Smooth muscle cell (in vitro differentiated cells): ENCODE results near the gene BCL11A. TPM values are rescaled to one million over a fixed set of nuclear protein-coding genes. Genes with fewer than 3 reads are reported as not detected.
A peak's percentile ranks its signal among the peaks of the same experiment; 100 is the strongest.

Experiments used
- DNase-seq: peaks from one replicate; lab custom pipeline; 2025; ENCODE audit not compliant: unreplicated experiment; lab: John Stamatoyannopoulos, UW
- H2AFZ ChIP-seq: fragments of 200-600 bp; sonication (generic); 2 replicates; pipeline ENCODE4 v1.6.0; 2016; ENCODE audit warnings: antibody characterized with exemption, low read depth, mild to moderate bottlenecking
- H3F3A ChIP-seq: fragments of 200-600 bp; sonication (generic); 2 replicates; pipeline ENCODE4 v1.6.0; 2017; ENCODE audit warnings: antibody characterized with exemption, low read depth
- H3K27ac ChIP-seq: fragments of 200-600 bp; sonication (generic); 2 replicates; pipeline ENCODE4 v1.5.1; 2016; ENCODE audit warnings: low read depth, mild to moderate bottlenecking
- H3K27me3 ChIP-seq: fragments of 200-600 bp; sonication (generic); 2 replicates; pipeline ENCODE4 v1.6.1; 2016; ENCODE audit warnings: low read depth, mild to moderate bottlenecking
- H3K36me3 ChIP-seq: fragments of 200-600 bp; sonication (generic); 2 replicates; pipeline ENCODE4 v1.5.1; 2016; ENCODE audit warnings: low read depth
- H3K4me1 ChIP-seq: fragments of 200-600 bp; sonication (generic); 2 replicates; pipeline ENCODE4 v1.5.1; 2016; ENCODE audit warnings: low read depth
- H3K4me2 ChIP-seq: fragments of 200-600 bp; sonication (generic); 2 replicates; pipeline ENCODE4 v1.6.0; 2016; ENCODE audit warnings: mild to moderate bottlenecking
- H3K4me3 ChIP-seq: fragments of 200-600 bp; sonication (generic); 2 replicates; pipeline ENCODE4 v1.5.1; 2016; ENCODE audit warnings: mild to moderate bottlenecking
- H3K79me2 ChIP-seq: fragments of 200-600 bp; sonication (generic); 2 replicates; pipeline ENCODE4 v1.6.0; 2016; ENCODE audit warnings: low read depth, mild to moderate bottlenecking
- H3K9ac ChIP-seq: fragments of 200-600 bp; sonication (generic); 2 replicates; pipeline ENCODE4 v1.6.0; 2016; ENCODE audit warnings: low read depth
- H3K9me3 ChIP-seq: fragments of 200-600 bp; sonication (generic); replicated peaks from 2 replicates; pipeline ENCODE4 v1.5.1; 2016; ENCODE audit warnings: low read depth
- H4K20me1 ChIP-seq: fragments of 200-600 bp; sonication (generic); 2 replicates; pipeline ENCODE4 v1.6.0; 2016; ENCODE audit warnings: low read depth
- WGBS: methylation state at CpG from one replicate; pipeline ENCODE4 v1.1.7; 2016; ENCODE audit warnings: low lambda C conversion rate; 5-methylcytosine and 5-hydroxymethylcytosine counted together
- polyA plus RNA-seq: library from polyadenylated mRNA; unstranded; fragments of >200 nt; fragmentation: Nextera tagmentation; extraction: Ambion mirVana; gene quantifications from 2 replicates; pipeline ENCODE4 v1.2.1, GENCODE V29; 2016
- total RNA-seq: library from RNA; depleted of rRNA; stranded (reverse); fragments of >200 nt; gene quantifications from 2 replicates; pipeline ENCODE4 v1.2.3, GENCODE V29; 2014
- TF ChIP-seq, protein P1 (sequence below): fragments of 200-600 bp; sonication (generic); IDR thresholded peaks from 2 replicates; pipeline ENCODE4 v1.5.1; 2017; ENCODE audit warnings: borderline replicate concordance, mild to moderate bottlenecking, antibody characterized with exemption; ENCODE audit not compliant: insufficient read depth, poor library complexity, severe bottlenecking

The BCL11A gene
- total and polyA plus RNA-seq, 2 experiments from 2014 or later: 15.8 to 20.0 TPM

DNA sequence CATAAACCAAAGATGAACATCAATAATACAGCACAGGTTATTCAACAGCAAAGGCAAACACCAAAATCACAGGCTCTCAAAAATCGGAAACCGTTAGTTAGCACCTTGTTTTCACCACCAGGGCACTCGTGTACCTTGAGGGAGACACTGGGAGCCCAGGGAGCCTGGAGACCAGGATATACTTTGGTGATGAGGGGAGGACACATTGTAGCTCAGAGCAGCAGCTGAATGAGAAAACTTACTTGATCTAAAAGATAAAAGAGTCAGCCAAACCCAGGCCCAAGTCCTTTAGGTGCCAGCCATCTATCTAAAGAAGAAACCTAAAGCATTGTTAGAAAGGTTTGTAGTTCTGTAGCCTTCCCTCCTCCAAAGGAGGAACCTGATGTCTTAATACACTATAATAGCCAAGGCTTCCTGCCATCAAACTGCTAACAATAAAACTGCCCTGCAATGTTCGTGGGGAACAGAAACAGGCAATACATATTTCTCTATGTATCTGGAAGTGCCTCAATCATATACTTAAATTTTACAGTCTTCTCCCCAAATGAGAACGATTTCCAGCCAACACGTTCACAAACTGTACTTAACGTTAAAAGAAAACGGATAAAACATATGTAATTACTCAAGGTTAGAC lies 19.3 kb downstream of the BCL11A start:
- peaks cover 57% of the 10 kb centered on the region for H3K4me1 ChIP-seq
- peaks cover 90% of the 10 kb centered on the region for H3K79me2 ChIP-seq
- DNase-seq: no peak
- 70% methylated on average over 8 of the region's 8 CpGs for WGBS
- H3K9me3 ChIP-seq: no peaks in the 10 kb centered on the region
- H2AFZ ChIP-seq: no peak overlapping the region
- peaks cover 17% of the 10 kb centered on the region for H3F3A ChIP-seq
- peak overlapping the region; percentile 29 for H3K27ac ChIP-seq
- no peak overlapping the region for H3K9ac ChIP-seq
- H3K36me3 ChIP-seq: no peaks in the 10 kb centered on the region
- no peaks in the 10 kb centered on the region for H3K27me3 ChIP-seq
- peak overlapping the region; percentile 52 for H3K4me2 ChIP-seq
- H4K20me1 ChIP-seq: peaks cover 56% of the 10 kb centered on the region
- TF ChIP-seq, protein P1, sequence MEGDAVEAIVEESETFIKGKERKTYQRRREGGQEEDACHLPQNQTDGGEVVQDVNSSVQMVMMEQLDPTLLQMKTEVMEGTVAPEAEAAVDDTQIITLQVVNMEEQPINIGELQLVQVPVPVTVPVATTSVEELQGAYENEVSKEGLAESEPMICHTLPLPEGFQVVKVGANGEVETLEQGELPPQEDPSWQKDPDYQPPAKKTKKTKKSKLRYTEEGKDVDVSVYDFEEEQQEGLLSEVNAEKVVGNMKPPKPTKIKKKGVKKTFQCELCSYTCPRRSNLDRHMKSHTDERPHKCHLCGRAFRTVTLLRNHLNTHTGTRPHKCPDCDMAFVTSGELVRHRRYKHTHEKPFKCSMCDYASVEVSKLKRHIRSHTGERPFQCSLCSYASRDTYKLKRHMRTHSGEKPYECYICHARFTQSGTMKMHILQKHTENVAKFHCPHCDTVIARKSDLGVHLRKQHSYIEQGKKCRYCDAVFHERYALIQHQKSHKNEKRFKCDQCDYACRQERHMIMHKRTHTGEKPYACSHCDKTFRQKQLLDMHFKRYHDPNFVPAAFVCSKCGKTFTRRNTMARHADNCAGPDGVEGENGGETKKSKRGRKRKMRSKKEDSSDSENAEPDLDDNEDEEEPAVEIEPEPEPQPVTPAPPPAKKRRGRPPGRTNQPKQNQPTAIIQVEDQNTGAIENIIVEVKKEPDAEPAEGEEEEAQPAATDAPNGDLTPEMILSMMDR: no peak
- peak overlapping the region; percentile 29 for H3K4me3 ChIP-seq

DNA sequence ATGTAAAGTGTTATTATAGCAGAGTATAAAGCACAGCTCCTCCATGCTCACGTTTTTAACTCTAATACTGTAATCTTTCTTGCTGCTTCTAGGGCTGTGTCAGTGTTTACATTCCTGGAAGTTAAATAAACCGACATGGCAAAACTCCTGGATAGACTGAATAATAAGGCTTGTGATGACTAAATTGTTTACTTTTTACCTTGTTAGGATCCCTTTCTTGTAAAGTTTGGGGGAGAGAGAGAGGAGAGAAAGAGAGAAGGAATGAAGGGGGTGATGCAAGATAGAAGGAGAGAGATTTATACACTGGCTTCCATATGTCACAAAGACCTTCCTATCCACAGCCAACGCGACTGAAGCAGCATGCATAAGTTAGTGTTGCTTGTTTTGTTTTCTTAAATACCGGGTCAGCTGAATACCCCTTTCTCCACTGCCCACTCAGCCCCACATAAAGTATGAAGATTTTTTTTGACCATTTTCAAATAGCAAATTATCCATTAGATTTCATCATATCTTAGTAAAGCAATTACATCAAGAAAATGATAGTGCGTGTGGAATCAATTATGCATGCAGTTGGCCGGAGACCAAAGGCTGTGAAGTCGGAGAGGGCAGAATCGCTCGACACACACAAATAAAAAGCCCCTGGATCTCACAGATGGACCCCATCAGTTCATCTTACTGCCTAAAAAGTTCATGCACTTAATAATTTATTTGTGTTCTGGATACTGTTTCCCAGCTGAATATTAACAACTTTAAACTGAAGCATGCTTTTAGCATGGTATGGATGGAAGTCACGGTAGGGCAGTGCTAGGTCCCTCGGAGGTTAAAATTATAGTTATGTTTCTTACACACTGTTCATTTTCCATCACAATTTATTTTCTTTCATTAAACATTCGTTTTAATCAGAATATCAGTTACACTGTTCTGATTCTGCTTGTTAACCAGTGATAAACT lies 20.1 kb downstream of the BCL11A start:
- WGBS: 34% methylated on average over 13 of the region's 13 CpGs
- no peaks in the 10 kb centered on the region for H3K9me3 ChIP-seq
- H3K27me3 ChIP-seq: no peaks in the 10 kb centered on the region
- H3K4me1 ChIP-seq: peaks cover 54% of the 10 kb centered on the region
- no peaks in the 10 kb centered on the region for H3K36me3 ChIP-seq
- peaks cover 92% of the 10 kb centered on the region for H3K79me2 ChIP-seq
- H3K27ac ChIP-seq: peak overlapping the region; percentile 29
- peak overlapping the region; percentile 29 for H3K4me3 ChIP-seq
- no peak overlapping the region for H2AFZ ChIP-seq
- TF ChIP-seq, protein P1: no peak
- H3K9ac ChIP-seq: no peak overlapping the region
- H3F3A ChIP-seq: peaks cover 17% of the 10 kb centered on the region
- no peak for DNase-seq
- peaks cover 61% of the 10 kb centered on the region for H4K20me1 ChIP-seq
- peak overlapping the region; percentile 52 for H3K4me2 ChIP-seq

DNA sequence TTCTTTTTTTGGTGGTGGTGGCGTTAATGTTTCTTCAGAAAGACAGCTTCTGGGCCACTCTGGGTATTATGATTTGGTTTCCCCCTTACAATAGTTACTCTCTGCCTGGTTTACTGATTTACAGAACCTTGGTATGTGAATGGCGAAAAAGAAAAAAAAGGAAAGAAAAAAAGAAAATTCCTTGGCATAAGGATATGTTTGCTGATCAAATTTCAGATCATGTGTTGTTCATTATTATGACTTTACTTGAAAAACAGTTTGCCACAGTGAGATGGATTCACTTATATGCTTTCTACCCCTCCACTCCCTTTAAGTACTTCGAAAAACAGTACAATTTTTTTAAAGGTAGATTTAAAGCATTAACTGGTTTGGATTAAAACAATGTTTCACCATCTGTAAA lies 21.0 kb downstream of the BCL11A start:
- Histone ChIP-seq H3K4me3 (peak overlapping the region; percentile 29), H3K4me1 (peaks cover 54% of the 10 kb centered on the region), H3K79me2 (peaks cover 90% of the 10 kb centered on the region), H3K27me3 (no peaks in the 10 kb centered on the region), H3F3A (peaks cover 8% of the 10 kb centered on the region), H3K4me2 (peak overlapping the region; percentile 52), H3K9ac (no peak overlapping the region), H3K9me3 (no peaks in the 10 kb centered on the region), H2AFZ (no peak overlapping the region), H3K36me3 (no peaks in the 10 kb centered on the region), H3K27ac (peak overlapping the region; percentile 29), H4K20me1 (peaks cover 70% of the 10 kb centered on the region)
- DNase-seq: no peak
- TF ChIP-seq, protein P1: no peak
- WGBS: 91% methylated on average over 3 of the region's 3 CpGs
